Stimulated activated effector memory CD8-positive, alpha-beta T cell treated with anti-CD3 and anti-CD28 coated beads, Interleukin-12 subunit alpha, Interleukin-12 subunit beta, amount 100 ng/mL, for 72 hours (primary cell): ENCODE measurements around the gene EGFR.

Experiments
- ATAC-seq: fragments of 150-1000 bp; cut with Tn5 transposase; 2 replicates; pipeline ENCODE4 v1.10.0; 2021
- DNase-seq, 2 donors: peaks; one replicate each; pipeline ENCODE4 v3.0.0; 2021 to 2022; ENCODE audit warnings: low spot score in 2 of 2
- H3K27ac Mint-ChIP-seq: one replicate; pipeline ENCODE4 v1.8.0; 2022; ENCODE audit warnings: mild to moderate bottlenecking, mixed read lengths
- H3K36me3 Mint-ChIP-seq: one replicate; pipeline ENCODE4 v1.8.0; 2022; ENCODE audit warnings: mild to moderate bottlenecking, mixed read lengths
- H3K4me1 Mint-ChIP-seq: one replicate; pipeline ENCODE4 v1.8.0; 2022; ENCODE audit warnings: mixed read lengths
- H3K4me3 Mint-ChIP-seq: one replicate; pipeline ENCODE4 v1.8.0; 2022; ENCODE audit warnings: mild to moderate bottlenecking, mixed read lengths
- H3K9me3 Mint-ChIP-seq: one replicate; pipeline ENCODE4 v1.8.0; 2022; ENCODE audit warnings: mixed read lengths

EGFR gene

GRCh38 chr7:55170335-55171069 lies 151.7 kb downstream of the EGFR start:
- peaks cover 12% of the 10 kb centered on the region for H3K4me1 Mint-ChIP-seq
- H3K4me3 Mint-ChIP-seq: no peak overlapping the region
- peaks cover 8% of the 10 kb centered on the region for H3K9me3 Mint-ChIP-seq
- ATAC-seq (no peak), DNase-seq (no peak)
- no peak overlapping the region for H3K27ac Mint-ChIP-seq
- peaks cover 17% of the 10 kb centered on the region for H3K36me3 Mint-ChIP-seq

- H3K4me1 Mint-ChIP-seq: peaks cover 12% of the 10 kb centered on the region
- H3K4me3 Mint-ChIP-seq: no peak overlapping the region
- H3K36me3 Mint-ChIP-seq: peaks cover 17% of the 10 kb centered on the region
- peaks cover 8% of the 10 kb centered on the region for H3K9me3 Mint-ChIP-seq
- no peak overlapping the region for H3K27ac Mint-ChIP-seq
- DNase-seq (no peak), ATAC-seq (no peak)
These were observed 152.3 kb downstream of the EGFR start for GRCh38 chr7:55171157-55171556.

DNA sequence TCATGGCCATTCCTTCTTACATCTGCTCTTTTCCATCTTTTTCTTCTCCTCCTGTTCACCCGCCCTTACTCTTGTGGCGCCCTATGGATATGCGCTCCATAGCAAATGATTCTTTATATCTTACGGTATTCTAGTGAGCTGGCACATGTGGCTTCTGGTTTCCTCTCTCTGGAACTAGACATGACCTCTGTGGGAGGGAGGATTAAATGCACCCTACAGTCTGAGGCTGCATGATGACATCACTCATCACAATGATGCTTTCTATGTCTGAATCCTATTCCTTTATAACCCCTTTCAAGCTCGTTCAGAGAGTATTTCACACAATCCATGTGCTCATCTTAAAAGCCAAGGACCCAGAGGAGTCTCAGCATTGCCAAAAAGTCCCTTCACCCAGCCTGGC lies 153.3 kb downstream of the EGFR start:
- DNase-seq: no peak
- Mint-ChIP-seq H3K27ac (no peak overlapping the region), H3K4me3 (no peak overlapping the region), H3K36me3 (peaks cover 7% of the 10 kb centered on the region), H3K9me3 (no peaks in the 10 kb centered on the region), H3K4me1 (peaks cover 6% of the 10 kb centered on the region)
- ATAC-seq: no peak

GRCh38 chr7:55172881-55173609 lies 154.2 kb downstream of the EGFR start:
- DNase-seq (no peak), ATAC-seq (no peak)
- Mint-ChIP-seq H3K36me3 (no peaks in the 10 kb centered on the region), H3K4me3 (no peak overlapping the region), H3K9me3 (no peaks in the 10 kb centered on the region), H3K4me1 (no peaks in the 10 kb centered on the region), H3K27ac (no peak overlapping the region)

DNA sequence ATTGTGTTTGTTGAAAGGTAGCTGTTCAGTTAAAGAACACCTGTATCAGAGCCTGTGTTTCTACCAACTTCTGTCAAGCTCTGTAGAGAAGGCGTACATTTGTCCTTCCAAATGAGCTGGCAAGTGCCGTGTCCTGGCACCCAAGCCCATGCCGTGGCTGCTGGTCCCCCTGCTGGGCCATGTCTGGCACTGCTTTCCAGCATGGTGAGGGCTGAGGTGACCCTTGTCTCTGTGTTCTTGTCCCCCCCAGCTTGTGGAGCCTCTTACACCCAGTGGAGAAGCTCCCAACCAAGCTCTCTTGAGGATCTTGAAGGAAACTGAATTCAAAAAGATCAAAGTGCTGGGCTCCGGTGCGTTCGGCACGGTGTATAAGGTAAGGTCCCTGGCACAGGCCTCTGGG lies 154.9 kb downstream of the EGFR start:
- DNase-seq (no peak), ATAC-seq (no peak)
- no peaks in the 10 kb centered on the region for H3K36me3 Mint-ChIP-seq
- no peak overlapping the region for H3K4me3 Mint-ChIP-seq
- no peaks in the 10 kb centered on the region for H3K4me1 Mint-ChIP-seq
- H3K9me3 Mint-ChIP-seq: no peaks in the 10 kb centered on the region
- no peak overlapping the region for H3K27ac Mint-ChIP-seq

DNA sequence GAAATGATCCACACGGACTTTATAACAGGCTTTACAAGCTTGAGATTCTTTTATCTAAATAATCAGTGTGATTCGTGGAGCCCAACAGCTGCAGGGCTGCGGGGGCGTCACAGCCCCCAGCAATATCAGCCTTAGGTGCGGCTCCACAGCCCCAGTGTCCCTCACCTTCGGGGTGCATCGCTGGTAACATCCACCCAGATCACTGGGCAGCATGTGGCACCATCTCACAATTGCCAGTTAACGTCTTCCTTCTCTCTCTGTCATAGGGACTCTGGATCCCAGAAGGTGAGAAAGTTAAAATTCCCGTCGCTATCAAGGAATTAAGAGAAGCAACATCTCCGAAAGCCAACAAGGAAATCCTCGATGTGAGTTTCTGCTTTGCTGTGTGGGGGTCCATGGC lies 155.6 kb downstream of the EGFR start:
- ATAC-seq (no peak), DNase-seq (no peak)
- no peaks in the 10 kb centered on the region for H3K4me1 Mint-ChIP-seq
- no peak overlapping the region for H3K4me3 Mint-ChIP-seq
- no peak overlapping the region for H3K27ac Mint-ChIP-seq
- H3K9me3 Mint-ChIP-seq: no peaks in the 10 kb centered on the region
- no peaks in the 10 kb centered on the region for H3K36me3 Mint-ChIP-seq

DNA sequence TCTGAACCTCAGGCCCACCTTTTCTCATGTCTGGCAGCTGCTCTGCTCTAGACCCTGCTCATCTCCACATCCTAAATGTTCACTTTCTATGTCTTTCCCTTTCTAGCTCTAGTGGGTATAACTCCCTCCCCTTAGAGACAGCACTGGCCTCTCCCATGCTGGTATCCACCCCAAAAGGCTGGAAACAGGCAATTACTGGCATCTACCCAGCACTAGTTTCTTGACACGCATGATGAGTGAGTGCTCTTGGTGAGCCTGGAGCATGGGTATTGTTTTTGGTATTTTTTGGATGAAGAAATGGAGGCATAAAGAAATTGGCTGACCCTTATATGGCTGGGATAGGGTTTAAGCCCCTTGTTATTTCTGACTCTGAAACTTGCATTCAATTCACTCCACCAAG lies 156.0 kb downstream of the EGFR start:
- Mint-ChIP-seq H3K27ac (no peak overlapping the region), H3K4me1 (no peaks in the 10 kb centered on the region), H3K4me3 (no peak overlapping the region), H3K9me3 (no peaks in the 10 kb centered on the region), H3K36me3 (no peaks in the 10 kb centered on the region)
- DNase-seq (no peak), ATAC-seq (no peak)

- DNase-seq: no peak
- no peaks in the 10 kb centered on the region for H3K4me1 Mint-ChIP-seq
- H3K9me3 Mint-ChIP-seq: no peaks in the 10 kb centered on the region
These were observed 158.3 kb downstream of the EGFR start for GRCh38 chr7:55177068-55177530.

DNA sequence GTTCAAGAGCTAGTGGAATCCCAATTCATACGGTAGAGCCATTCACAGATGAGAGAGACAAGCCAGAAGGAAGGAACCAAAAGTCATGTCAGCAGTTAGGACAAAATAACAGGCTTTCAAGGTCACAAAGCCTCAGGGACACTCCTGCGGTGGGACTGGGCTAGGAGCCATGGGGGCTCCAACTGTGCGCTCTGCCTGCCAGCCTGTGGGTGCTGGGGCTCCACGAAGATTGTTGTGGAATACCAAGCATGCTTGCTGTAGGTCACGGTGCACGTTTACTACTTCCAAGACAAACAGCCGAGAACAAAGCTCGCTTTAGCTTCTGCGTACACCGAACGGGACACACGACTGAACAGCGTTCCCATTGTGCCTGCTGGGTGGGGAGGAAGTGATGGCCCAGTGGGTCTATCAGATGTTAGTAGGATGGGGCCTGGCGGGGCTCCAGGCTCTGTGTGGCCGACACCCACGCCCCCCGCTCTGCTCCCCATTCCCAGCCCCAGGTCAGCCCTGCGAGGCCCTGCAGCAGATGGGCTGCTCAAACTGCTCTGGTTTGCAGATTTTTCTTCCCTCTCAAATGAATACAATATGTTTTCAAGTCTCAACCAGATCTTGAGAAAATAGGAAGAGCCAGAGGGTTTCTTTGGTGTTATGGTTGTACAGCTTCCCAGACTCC lies 158.9 kb downstream of the EGFR start:
- H3K4me1 Mint-ChIP-seq: no peaks in the 10 kb centered on the region
- DNase-seq (no peak), ATAC-seq (no peak)
- no peak overlapping the region for H3K4me3 Mint-ChIP-seq
- H3K9me3 Mint-ChIP-seq: no peaks in the 10 kb centered on the region
- no peak overlapping the region for H3K27ac Mint-ChIP-seq
- H3K36me3 Mint-ChIP-seq: no peaks in the 10 kb centered on the region

More at GRCh38 chr7:55177068-55177530, 158.3 kb downstream of the EGFR start:
- no peak overlapping the region for H3K27ac Mint-ChIP-seq
- no peak for ATAC-seq
- H3K4me3 Mint-ChIP-seq: no peak overlapping the region
- H3K36me3 Mint-ChIP-seq: no peaks in the 10 kb centered on the region

DNA sequence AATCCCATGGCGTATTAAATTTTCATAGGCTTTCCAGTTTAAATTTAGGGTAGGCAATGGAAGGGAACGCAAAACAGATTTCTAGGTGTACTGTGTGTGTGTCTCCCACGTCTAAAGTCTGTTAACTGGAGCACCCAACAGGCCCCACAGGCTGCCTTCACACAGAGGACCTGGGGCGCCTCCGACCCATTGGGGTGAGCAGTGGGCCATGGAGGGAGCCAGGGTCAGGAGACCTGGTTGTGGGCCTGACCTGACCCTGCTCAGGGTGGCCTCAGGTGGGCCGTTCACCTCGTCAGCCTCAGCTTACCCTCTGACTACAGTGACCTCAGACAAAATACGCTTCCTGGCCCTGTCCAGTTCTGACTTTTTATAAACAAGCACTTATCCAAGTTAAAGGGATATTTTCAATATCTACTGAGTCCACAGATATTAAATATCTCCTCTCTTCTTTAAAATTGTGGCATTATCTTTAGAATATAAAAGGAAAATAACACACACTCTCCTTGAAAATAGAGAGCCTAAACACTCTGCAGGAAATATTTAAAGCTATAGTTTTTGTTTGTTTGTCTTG lies 159.6 kb downstream of the EGFR start:
- no peaks in the 10 kb centered on the region for H3K4me1 Mint-ChIP-seq
- DNase-seq (no peak), ATAC-seq (no peak)
- no peak overlapping the region for H3K4me3 Mint-ChIP-seq
- no peaks in the 10 kb centered on the region for H3K9me3 Mint-ChIP-seq
- H3K27ac Mint-ChIP-seq: no peak overlapping the region
- H3K36me3 Mint-ChIP-seq: no peaks in the 10 kb centered on the region

GRCh38 chr7:55178863-55179773 lies 160.3 kb downstream of the EGFR start:
- H3K9me3 Mint-ChIP-seq: no peaks in the 10 kb centered on the region
- DNase-seq (no peak), ATAC-seq (no peak)
- H3K4me3 Mint-ChIP-seq: no peak overlapping the region
- H3K36me3 Mint-ChIP-seq: no peaks in the 10 kb centered on the region
- H3K27ac Mint-ChIP-seq: no peak overlapping the region
- H3K4me1 Mint-ChIP-seq: no peaks in the 10 kb centered on the region

DNA sequence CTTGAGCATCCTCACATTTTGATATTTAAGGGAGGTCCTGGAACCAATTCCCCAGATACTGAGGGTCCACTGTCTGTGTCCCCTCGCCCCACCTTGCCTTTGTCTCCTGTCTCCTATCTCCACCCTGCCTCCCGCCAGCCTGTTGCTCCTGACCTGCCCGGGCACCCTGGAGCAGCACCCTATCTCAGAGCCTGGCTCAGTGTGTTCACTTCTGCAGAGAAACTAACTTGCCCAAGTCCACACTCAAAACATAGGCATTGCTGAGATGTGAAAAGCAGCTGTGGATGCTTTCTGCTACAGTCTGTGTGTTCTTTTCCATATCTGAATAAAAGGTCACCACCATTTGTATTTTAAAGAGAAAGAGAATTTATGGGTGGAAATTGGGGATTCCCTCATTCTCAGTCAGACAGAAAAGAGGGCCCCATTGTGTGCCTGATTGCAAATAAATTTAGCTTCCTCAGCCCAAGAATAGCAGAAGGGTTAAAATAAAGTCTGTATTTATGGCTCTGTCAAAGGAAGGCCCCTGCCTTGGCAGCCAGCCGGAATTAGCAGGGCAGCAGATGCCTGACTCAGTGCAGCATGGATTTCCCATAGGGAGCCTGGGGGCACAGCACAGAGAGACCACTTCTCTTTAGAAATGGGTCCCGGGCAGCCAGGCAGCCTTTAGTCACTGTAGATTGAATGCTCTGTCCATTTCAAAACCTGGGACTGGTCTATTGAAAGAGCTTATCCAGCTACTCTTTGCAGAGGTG lies 161.3 kb downstream of the EGFR start:
- Mint-ChIP-seq H3K4me3 (no peak overlapping the region), H3K36me3 (no peaks in the 10 kb centered on the region), H3K27ac (no peak overlapping the region), H3K9me3 (no peaks in the 10 kb centered on the region), H3K4me1 (peaks cover under 1% of the 10 kb centered on the region)
- ATAC-seq: no peak
- DNase-seq: no peak

- Mint-ChIP-seq H3K9me3 (no peaks in the 10 kb centered on the region), H3K4me1 (peaks cover 10% of the 10 kb centered on the region), H3K27ac (no peak overlapping the region), H3K36me3 (no peaks in the 10 kb centered on the region), H3K4me3 (no peak overlapping the region)
- ATAC-seq (no peak), DNase-seq (no peak)
These were observed 162.2 kb downstream of the EGFR start for GRCh38 chr7:55180963-55181542.

GRCh38 chr7:55181762-55182161 lies 162.9 kb downstream of the EGFR start:
- ATAC-seq: no peak
- H3K4me1 Mint-ChIP-seq: peaks cover 17% of the 10 kb centered on the region
- H3K36me3 Mint-ChIP-seq: no peaks in the 10 kb centered on the region
- H3K9me3 Mint-ChIP-seq: no peaks in the 10 kb centered on the region
- DNase-seq: no peak
- no peak overlapping the region for H3K4me3 Mint-ChIP-seq
- H3K27ac Mint-ChIP-seq: no peak overlapping the region
